Glomerular endothelial cell (primary cell): Measurements from ENCODE around the gene MSMB. TPM values are rescaled to one million over a fixed set of nuclear protein-coding genes. Genes with fewer than 3 reads are reported as not detected.
"Not testable (repeated sequence)": the region's sequence is repeated elsewhere in the genome, so short reads cannot be mapped to it uniquely, and the experiment has no call there.

Experiments used
- DNase-seq: peaks from one replicate; pipeline ENCODE4 v3.0.0-alpha.2; 2011; ENCODE audit warnings: low read depth, low spot score; ENCODE audit errors: extremely low read depth
- total RNA-seq: library from RNA; depleted of rRNA; stranded (reverse); fragments of >200 nt; gene quantifications from 2 replicates; pipeline ENCODE4 v1.2.3, GENCODE V29; 2015

Gene MSMB
- total RNA-seq, 1 donor from 2014 or later, result not detected

GRCh38 chr10:46014683-46015405 lies 31.2 kb downstream of the MSMB start:
- no peak for DNase-seq

GRCh38 chr10:46014206-46014605 lies 31.9 kb downstream of the MSMB start:
- DNase-seq, result no peak

GRCh38 chr10:46012746-46013145 lies 33.3 kb downstream of the MSMB start:
- no peak for DNase-seq

- DNase-seq, result no peak
Observed at GRCh38 chr10:46006219-46006618, 39.9 kb downstream of the MSMB start.

- no peak for DNase-seq
Observed at GRCh38 chr10:46005383-46005782, 40.7 kb downstream of the MSMB start.

- no peak for DNase-seq
Observed at GRCh38 chr10:46004963-46005362, 41.1 kb downstream of the MSMB start.

- no peak for DNase-seq
Observed at GRCh38 chr10:46002916-46003693, 43.0 kb downstream of the MSMB start.

GRCh38 chr10:46002189-46002687 lies 43.8 kb downstream of the MSMB start:
- DNase-seq, result not testable (repeated sequence)

- DNase-seq, result no peak
Observed at GRCh38 chr10:46001187-46001756, 44.8 kb downstream of the MSMB start.

- DNase-seq, result no peak
Observed at GRCh38 chr10:46000538-46000937, 45.5 kb downstream of the MSMB start.

GRCh38 chr10:45999955-46000354 lies 46.1 kb downstream of the MSMB start:
- DNase-seq, result not testable (repeated sequence)

- no peak for DNase-seq
Observed at GRCh38 chr10:45997994-45998763, 47.9 kb downstream of the MSMB start.

- no peak for DNase-seq
Observed at GRCh38 chr10:45997557-45997956, 48.5 kb downstream of the MSMB start.

GRCh38 chr10:45985590-45985989 lies 60.5 kb downstream of the MSMB start:
- DNase-seq, result not testable (repeated sequence)

- DNase-seq, result not testable (repeated sequence)
Observed at GRCh38 chr10:45984473-45984872, 61.6 kb downstream of the MSMB start.

GRCh38 chr10:45983538-45984186 lies 62.4 kb downstream of the MSMB start:
- not testable (repeated sequence) for DNase-seq
